GM12872 (cell line): ENCODE data around the gene TFRC.

Experiments used
- TF ChIP-seq, protein P1 (sequence below): IDR thresholded peaks from 3 replicates; pipeline ENCODE4 v1.5.1; 2011; ENCODE audit warnings: low read depth, mild to moderate bottlenecking, low read length, moderate library complexity; ENCODE audit not compliant: insufficient read depth

Gene TFRC

DNA sequence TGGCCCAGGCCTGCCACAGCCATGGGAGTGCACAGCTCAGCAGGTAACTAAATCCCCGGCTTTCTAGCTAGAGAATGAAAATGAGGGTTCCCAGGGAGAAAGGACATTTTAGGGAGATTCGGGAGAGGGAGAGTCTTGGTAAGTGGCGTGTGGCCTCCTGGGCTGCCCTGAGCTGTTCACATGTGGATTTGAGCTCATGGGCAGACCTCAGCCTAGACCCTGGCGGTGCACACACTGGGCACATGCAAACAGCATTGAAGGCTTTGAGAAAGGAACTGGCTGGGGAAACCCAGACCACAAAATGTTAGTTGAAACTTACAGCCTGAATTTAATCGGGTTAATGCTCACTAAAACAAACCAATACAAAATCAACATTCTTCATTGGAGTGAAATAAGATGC, 72.4 kb downstream of the TFRC start:
- TF ChIP-seq, protein P1, sequence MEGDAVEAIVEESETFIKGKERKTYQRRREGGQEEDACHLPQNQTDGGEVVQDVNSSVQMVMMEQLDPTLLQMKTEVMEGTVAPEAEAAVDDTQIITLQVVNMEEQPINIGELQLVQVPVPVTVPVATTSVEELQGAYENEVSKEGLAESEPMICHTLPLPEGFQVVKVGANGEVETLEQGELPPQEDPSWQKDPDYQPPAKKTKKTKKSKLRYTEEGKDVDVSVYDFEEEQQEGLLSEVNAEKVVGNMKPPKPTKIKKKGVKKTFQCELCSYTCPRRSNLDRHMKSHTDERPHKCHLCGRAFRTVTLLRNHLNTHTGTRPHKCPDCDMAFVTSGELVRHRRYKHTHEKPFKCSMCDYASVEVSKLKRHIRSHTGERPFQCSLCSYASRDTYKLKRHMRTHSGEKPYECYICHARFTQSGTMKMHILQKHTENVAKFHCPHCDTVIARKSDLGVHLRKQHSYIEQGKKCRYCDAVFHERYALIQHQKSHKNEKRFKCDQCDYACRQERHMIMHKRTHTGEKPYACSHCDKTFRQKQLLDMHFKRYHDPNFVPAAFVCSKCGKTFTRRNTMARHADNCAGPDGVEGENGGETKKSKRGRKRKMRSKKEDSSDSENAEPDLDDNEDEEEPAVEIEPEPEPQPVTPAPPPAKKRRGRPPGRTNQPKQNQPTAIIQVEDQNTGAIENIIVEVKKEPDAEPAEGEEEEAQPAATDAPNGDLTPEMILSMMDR, result no peak

DNA sequence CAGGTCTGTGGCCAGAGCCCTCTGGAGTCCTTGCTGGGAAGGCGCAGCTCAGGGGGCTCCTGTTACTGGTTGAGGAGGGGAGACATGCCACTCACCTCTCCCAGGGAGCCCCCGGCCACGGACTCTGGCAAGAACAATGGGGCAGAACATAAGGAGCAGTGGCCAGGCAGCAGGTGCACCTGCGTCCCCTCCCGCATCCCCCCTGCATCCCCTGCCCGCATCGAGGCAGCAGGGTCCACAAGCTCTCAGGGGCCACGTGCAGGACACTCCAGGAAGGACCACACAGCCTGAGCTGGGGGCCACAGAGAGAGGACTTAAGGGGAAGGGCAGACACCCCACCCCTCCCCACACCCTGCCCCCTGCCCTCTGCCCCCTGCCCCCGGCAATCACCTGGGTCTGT, 73.0 kb downstream of the TFRC start:
- TF ChIP-seq, protein P1, result no peak

DNA sequence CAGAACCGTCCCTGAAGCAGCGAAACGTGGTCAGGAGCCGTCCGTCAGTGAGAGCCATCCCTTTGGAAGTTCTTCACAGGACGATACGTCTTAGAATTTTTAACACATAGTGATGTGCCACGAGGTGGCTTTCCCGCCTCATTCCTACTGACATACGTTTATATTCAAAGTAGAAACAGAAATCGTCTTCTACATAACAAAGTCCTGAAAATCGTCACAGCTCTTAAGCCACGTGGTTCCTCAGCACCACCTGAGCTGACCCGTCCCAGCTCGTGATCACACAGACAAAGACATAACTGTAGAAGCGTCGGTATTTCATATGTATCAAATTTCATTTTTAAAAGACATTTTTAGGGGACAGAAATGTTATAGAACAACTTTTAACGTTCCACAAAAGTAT, 73.5 kb downstream of the TFRC start:
- TF ChIP-seq, protein P1, result no peak

DNA sequence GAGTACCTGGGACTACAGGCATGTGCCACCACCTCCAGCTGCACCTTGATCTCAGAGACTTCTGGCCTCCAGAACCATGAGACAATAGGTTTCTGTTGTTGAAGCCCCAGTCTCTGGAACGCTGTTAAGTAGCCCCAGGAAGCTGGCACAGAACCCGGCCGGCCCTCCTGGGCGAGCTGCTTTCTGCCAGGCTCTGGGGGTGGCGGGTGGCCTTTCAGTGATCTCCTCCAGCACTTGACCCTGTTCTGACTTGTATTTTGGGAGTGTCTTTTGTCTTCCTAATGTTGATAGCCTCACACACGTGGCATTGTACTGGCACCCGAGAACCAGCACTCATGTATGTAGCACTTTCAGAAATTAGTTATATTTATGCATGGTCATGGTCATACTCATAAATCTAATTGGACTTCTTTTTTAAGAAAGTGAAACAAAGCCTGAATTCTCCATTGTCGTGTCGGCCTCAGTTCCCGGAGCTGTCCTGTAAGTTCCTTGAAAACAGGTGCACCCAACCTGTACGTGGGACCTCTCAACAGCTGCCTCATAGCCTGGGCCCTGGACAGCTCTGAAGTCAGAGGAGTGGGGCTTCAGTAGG, 74.0 kb downstream of the TFRC start:
- TF ChIP-seq, protein P1, result no peak

DNA sequence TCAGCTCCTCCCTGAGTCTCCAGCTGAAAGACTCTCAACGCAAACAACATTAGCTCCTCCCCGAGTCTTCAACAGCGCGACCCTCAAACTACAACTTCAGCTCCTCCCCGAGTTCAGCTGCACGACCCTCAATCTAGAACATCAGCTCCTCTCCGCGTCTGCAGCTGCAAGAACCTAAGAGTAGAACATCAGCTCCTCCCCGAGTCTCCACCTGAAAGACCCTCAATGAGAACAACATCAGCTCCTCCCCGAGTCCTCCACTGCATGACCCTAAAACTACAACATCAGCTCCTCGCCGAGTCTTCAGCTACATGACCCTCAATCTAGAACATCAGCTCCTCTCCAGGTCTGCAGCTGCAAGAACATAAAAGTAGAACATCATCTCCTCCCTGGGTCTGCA, 78.3 kb downstream of the TFRC start:
- TF ChIP-seq, protein P1, result no peak

DNA sequence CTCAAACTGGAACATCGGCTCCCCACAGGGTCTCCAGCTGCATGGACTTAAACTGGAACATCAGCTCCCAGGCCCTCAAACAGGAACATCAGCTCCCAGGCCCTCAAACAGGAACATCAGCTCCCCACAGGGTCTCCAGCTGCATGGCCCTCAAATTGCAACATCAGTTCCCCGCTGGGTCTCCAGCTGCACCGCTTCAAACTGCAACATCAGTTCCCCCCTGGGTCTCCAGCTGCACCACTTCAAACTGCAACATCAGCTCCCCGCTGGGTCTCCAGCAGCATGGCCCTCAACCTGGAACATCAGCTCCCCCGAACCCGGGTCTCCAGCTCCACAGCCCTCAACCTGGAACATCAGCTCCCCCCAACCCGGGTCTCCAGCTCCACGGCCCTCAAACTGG, 82.0 kb downstream of the TFRC start:
- TF ChIP-seq, protein P1, result no peak
